RWPE2 (cell line): ENCODE data around the gene NUDT22.

Source experiments
- ATAC-seq: fragments of 200-7000 bp; cut with Tn5 transposase; 3 replicates; pipeline ENCODE4 v1.9.1; 2021; ENCODE audit warnings: low read depth
- DNase-seq: peaks from one replicate; pipeline ENCODE4 v3.0.0-alpha.2; 2020; ENCODE audit warnings: low spot score
- H3K27ac ChIP-seq: fragments of 450-650 bp; 2 replicates; pipeline ENCODE4 v1.5.1; 2017; ENCODE audit warnings: mild to moderate bottlenecking; ENCODE audit not compliant: poor library complexity, severe bottlenecking
- H3K27me3 ChIP-seq: fragments of 250-450 bp; sonication (Bioruptor Pico); 2 replicates; pipeline ENCODE4 v1.5.1; 2021; ENCODE audit warnings: mild to moderate bottlenecking, moderate library complexity; ENCODE audit not compliant: insufficient read depth, poor library complexity, severe bottlenecking
- H3K36me3 ChIP-seq: fragments of 250-450 bp; sonication (Bioruptor Pico); 2 replicates; pipeline ENCODE4 v1.5.1; 2020; ENCODE audit warnings: low read depth, mild to moderate bottlenecking, moderate library complexity
- H3K4me1 ChIP-seq: fragments of 250-450 bp; sonication (Bioruptor Pico); 2 replicates; pipeline ENCODE4 v1.5.1; 2021; ENCODE audit warnings: mild to moderate bottlenecking, moderate library complexity; ENCODE audit not compliant: insufficient read depth, poor library complexity, severe bottlenecking
- H3K4me3 ChIP-seq: fragments of 250-450 bp; sonication (Bioruptor Pico); 2 replicates; pipeline ENCODE4 v1.5.1; 2021; ENCODE audit warnings: mild to moderate bottlenecking, moderate library complexity; ENCODE audit not compliant: severe bottlenecking
- H3K9me3 ChIP-seq: fragments of 250-450 bp; sonication (Bioruptor Pico); 2 replicates; pipeline ENCODE4 v1.5.1; 2021; ENCODE audit warnings: mild to moderate bottlenecking, moderate library complexity; ENCODE audit not compliant: severe bottlenecking
- TF ChIP-seq, protein P1 (sequence below): fragments of 450-650 bp; IDR thresholded peaks from one replicate; pipeline ENCODE4 v1.5.1; 2017; ENCODE audit warnings: mild to moderate bottlenecking, moderate library complexity; ENCODE audit not compliant: poor library complexity, severe bottlenecking

NUDT22 gene

DNA sequence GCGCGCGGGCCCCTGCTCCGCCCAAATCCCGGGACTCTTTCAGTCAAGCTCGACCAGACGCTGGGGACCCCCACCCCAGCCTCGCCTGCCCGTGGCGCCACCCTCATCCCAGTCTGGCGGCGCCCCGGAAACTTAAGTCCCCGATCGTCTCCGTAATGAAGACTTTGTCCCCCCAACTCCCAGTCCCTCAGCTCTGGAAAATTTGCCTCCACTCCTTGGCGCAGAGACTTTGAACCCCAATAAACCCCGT is 25.6 kb downstream of the NUDT22 start:
- TF ChIP-seq, protein P1, sequence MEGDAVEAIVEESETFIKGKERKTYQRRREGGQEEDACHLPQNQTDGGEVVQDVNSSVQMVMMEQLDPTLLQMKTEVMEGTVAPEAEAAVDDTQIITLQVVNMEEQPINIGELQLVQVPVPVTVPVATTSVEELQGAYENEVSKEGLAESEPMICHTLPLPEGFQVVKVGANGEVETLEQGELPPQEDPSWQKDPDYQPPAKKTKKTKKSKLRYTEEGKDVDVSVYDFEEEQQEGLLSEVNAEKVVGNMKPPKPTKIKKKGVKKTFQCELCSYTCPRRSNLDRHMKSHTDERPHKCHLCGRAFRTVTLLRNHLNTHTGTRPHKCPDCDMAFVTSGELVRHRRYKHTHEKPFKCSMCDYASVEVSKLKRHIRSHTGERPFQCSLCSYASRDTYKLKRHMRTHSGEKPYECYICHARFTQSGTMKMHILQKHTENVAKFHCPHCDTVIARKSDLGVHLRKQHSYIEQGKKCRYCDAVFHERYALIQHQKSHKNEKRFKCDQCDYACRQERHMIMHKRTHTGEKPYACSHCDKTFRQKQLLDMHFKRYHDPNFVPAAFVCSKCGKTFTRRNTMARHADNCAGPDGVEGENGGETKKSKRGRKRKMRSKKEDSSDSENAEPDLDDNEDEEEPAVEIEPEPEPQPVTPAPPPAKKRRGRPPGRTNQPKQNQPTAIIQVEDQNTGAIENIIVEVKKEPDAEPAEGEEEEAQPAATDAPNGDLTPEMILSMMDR, result no peak
- H3K27ac ChIP-seq, result peak overlapping the region; percentile 75

DNA sequence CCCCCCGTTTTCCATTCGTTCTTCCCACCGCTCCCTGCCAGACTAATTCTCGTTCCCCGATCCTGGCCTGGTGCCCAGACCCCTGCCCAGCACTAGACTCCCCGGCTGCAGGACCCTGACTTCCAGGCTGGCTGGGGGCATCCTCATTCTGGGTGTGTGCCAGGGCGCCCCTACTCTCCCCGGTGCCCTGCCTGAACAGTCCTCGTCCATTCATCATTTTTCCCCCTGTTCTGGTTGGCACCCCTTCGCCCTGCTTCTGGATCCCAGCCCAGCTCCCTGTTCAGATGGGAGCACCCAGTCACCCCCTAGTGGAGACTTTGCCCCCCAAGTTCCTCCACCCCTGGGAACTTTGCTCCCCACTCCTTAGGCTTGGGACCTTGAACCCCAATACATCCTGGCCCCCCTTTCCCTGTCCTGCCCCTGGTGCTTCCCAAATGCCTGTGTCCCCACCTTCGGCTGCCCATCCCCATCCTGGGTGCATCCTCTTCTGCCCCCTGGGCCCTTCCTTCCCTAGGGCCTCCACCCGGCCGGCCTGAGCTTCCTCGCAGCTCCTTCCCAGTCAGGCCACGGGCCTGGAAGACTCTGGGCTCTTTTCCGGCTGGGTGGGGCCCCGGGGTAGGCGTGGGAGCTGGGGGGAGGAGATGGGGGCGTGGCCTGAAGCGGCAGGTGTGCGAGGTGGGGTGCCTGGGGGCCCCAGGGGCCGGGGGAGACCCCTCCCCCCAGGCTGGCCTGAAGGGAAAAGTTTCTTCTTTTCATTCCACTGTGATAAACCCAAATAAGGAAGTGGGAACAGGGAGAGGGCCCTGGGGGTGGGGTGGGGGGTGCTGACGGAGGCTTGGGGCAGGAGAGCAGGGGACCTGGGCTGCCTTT is 26.2 kb downstream of the NUDT22 start:
- Histone ChIP-seq H3K36me3 (peaks cover 37% of the 10 kb centered on the region), H3K27me3 (no peaks in the 10 kb centered on the region), H3K27ac (peak overlapping the region; percentile 75), H3K4me3 (peak overlapping the region; percentile 89), H3K9me3 (no peaks in the 10 kb centered on the region), H3K4me1 (peaks cover 8% of the 10 kb centered on the region)
- DNase-seq (no peak), ATAC-seq (peak; percentile 65)
- TF ChIP-seq, protein P1, result no peak

More for the DNA sequence above, 25.6 kb downstream of the NUDT22 start:
- Histone ChIP-seq H3K4me3 (peak overlapping the region; percentile 89), H3K36me3 (peaks cover 32% of the 10 kb centered on the region), H3K4me1 (peaks cover 8% of the 10 kb centered on the region), H3K9me3 (no peaks in the 10 kb centered on the region), H3K27me3 (no peaks in the 10 kb centered on the region)
- ATAC-seq, result no peak
- DNase-seq, result no peak

DNA sequence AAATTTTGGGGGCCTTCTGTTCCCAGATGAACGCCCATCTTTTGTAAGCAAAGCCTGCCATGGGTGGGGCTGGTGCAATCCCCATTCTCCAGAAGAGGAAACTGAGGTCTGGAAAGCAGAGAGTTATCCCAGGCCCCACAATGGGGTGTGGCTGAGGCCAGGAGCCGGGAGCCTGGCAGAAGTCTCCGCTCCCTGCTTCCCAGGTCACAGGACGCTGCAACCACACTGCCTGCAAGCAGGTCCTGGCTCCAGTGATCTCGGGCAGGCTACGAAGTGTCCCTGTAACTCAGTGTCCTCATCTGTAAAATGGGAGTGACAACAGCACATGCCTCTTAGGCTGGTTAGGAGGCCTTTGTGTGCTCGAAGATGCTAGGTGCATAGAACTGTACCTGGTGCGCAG is 27.0 kb downstream of the NUDT22 start:
- TF ChIP-seq, protein P1, result no peak

DNA sequence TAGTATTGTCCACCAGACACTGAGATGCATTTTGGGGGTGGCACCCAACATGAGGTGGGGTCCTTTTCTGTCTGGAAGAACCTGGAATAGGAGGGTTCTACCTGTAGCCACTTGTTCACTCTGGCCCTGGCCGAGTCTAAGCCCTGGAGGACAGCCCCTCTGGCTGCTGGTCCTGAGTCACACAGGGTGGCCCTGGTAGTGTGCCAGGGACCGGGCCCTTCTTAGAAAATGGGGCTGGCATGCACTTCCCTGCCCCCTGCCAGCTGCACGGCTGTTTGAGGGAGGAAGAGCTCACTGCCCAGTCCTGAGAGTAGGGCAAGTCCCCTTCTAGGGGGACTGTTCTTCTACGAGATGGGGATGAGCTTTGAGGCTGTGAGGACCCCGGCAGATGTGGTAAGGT is 27.4 kb downstream of the NUDT22 start:
- Histone ChIP-seq H3K27ac (peak overlapping the region; percentile 75), H3K4me3 (no peak overlapping the region), H3K27me3 (no peaks in the 10 kb centered on the region), H3K9me3 (no peaks in the 10 kb centered on the region), H3K36me3 (peaks cover 50% of the 10 kb centered on the region), H3K4me1 (peaks cover 8% of the 10 kb centered on the region)
- DNase-seq (no peak), ATAC-seq (no peak)
- TF ChIP-seq, protein P1, result no peak

More for the DNA sequence above, 27.0 kb downstream of the NUDT22 start:
- Histone ChIP-seq H3K9me3 (no peaks in the 10 kb centered on the region), H3K27ac (peak overlapping the region; percentile 75), H3K27me3 (no peaks in the 10 kb centered on the region), H3K36me3 (peaks cover 45% of the 10 kb centered on the region), H3K4me1 (peaks cover 8% of the 10 kb centered on the region), H3K4me3 (peak overlapping the region; percentile 89)
- DNase-seq (no peak), ATAC-seq (no peak)

DNA sequence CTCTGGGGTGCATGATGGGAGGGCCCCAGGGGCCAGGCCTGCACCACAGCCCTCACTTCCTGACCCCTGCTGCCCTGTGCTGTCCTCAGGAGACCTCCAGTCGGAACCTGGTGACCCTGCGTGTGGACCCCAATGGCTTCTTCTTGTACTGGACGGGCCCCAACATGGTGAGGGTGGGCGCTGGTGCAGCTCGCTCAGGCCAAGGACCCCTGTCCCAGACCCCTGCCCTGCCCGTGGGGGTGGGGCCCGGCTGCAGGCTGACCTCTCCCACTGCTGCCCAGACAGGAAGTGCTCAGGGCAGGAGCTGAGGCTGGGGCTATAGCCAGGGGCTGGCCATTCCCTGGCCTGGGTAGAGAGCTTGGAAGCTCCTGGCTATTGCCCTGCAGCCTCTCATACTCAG is 28.3 kb downstream of the NUDT22 start:
- ATAC-seq (no peak), DNase-seq (no peak)
- no peaks in the 10 kb centered on the region for H3K27me3 ChIP-seq
- peaks cover 58% of the 10 kb centered on the region for H3K36me3 ChIP-seq
- H3K9me3 ChIP-seq, result no peaks in the 10 kb centered on the region
- H3K4me1 ChIP-seq, result peaks cover 8% of the 10 kb centered on the region
- H3K4me3 ChIP-seq, result no peak overlapping the region
- H3K27ac ChIP-seq, result no peak overlapping the region
- TF ChIP-seq, protein P1, result no peak
